ENCODE data around the gene EIF2D. TPM values are rescaled to one million over a fixed set of nuclear protein-coding genes. Genes with fewer than 3 reads are reported as not detected.
A peak's percentile ranks its signal among the peaks of the same experiment; 100 is the strongest.

EIF2D gene
- total RNA-seq, 5 donors from 2014 or later (not counting 1 experiment from before 2014, with no cell fraction given), result 48.0 to 56.7 (median 49.3) TPM

GRCh38 chr1:206573319-206573718 lies 38.9 kb downstream of the EIF2D start:
- Histone ChIP-seq H3K27ac (ENCODE audit: low read length) (peak overlapping the region; percentile 94), H3K9me3 (no peaks in the 10 kb centered on the region), H3K4me1 (ENCODE audit: control insufficient read depth in 1 of 2, extremely low read depth in 1 of 2, insufficient read depth in 2 of 2, low read length in 2 of 2) (peaks cover 75 to 98% of the 10 kb centered on the region in 2 experiments), H3K36me3 (ENCODE audit: control insufficient read depth in 2 of 2, extremely low read depth in 1 of 2, insufficient read depth in 1 of 2, low read length in 1 of 2) (peaks cover 0 to 44% of the 10 kb centered on the region in 2 donors), H3K27me3 (replicated peaks in 1 of 2; ENCODE audit: control insufficient read depth in 2 of 2, extremely low read depth in 1 of 2, insufficient read depth in 2 of 2, low read length in 1 of 2) (no peaks in the 10 kb centered on the region), H3K4me3 (ENCODE audit: control insufficient read depth in 1 of 2, extremely low read depth in 1 of 2, low read length in 1 of 2) (no peak overlapping the region)
- peaks cover 46% of the 10 kb centered on the region for H3K36me3 Mint-ChIP-seq
- CTCF ChIA-PET, result interaction anchor here in 1 of 2 donors (0.7 to 1.0 kb wide), 2 partner anchors 10 to 27 kb away, joined by 3 to 5 read pairs; no protein-coding TSS in a partner anchor
- POLR2A ChIA-PET, result no interaction called here
- H3K27ac Mint-ChIP-seq, result peak overlapping the region; percentile 97 to 99
- ATAC-seq (replicated peaks in 1 of 4), result no peak
- no peaks in the 10 kb centered on the region for H3K9me3 Mint-ChIP-seq
- peaks cover 98 to 99% (median 99%) of the 10 kb centered on the region in 3 donors for H3K4me1 Mint-ChIP-seq
- no peaks in the 10 kb centered on the region for H3K27me3 Mint-ChIP-seq
- peak overlapping the region in 2 of 3 donors; percentile 2 to 96 for H3K4me3 Mint-ChIP-seq
- WGBS (ENCODE audit: insufficient coverage), result 68% methylated on average over 4 of the region's 4 CpGs
- no peak for DNase-seq

- Mint-ChIP-seq H3K27ac (peak overlapping the region; percentile 97 to 99), H3K36me3 (peaks cover 48% of the 10 kb centered on the region), H3K27me3 (no peaks in the 10 kb centered on the region), H3K4me1 (peaks cover 98 to 99% (median 99%) of the 10 kb centered on the region in 3 donors), H3K9me3 (no peaks in the 10 kb centered on the region), H3K4me3 (peak overlapping the region in 1 of 3 donors; percentile 96)
- ChIA-PET CTCF (interaction anchor here in 1 of 2 donors (0.7 kb wide), 1 partner anchor 10 kb away, joined by 3 read pairs; no protein-coding TSS in a partner anchor), POLR2A (no interaction called here)
- 100% methylated on average over 1 of the region's 4 CpGs for WGBS (ENCODE audit: insufficient coverage)
- H3K27me3 ChIP-seq (replicated peaks in 1 of 2; ENCODE audit: control insufficient read depth in 2 of 2, extremely low read depth in 1 of 2, insufficient read depth in 2 of 2, low read length in 1 of 2), result no peaks in the 10 kb centered on the region
- ATAC-seq (replicated peaks in 1 of 4), result no peak
- no peaks in the 10 kb centered on the region for H3K9me3 ChIP-seq
- H3K4me1 ChIP-seq (ENCODE audit: control insufficient read depth in 1 of 2, extremely low read depth in 1 of 2, insufficient read depth in 2 of 2, low read length in 2 of 2), result peaks cover 76 to 98% of the 10 kb centered on the region in 2 experiments
- DNase-seq, result no peak
- H3K4me3 ChIP-seq (ENCODE audit: control insufficient read depth in 1 of 2, extremely low read depth in 1 of 2, low read length in 1 of 2), result no peak overlapping the region
- H3K36me3 ChIP-seq (ENCODE audit: control insufficient read depth in 2 of 2, extremely low read depth in 1 of 2, insufficient read depth in 1 of 2, low read length in 1 of 2), result peaks cover 0 to 49% of the 10 kb centered on the region in 2 donors
- H3K27ac ChIP-seq (ENCODE audit: low read length), result peak overlapping the region; percentile 94
These were observed 39.4 kb downstream of the EIF2D start for GRCh38 chr1:206572835-206573234.

GRCh38 chr1:206570529-206570928 lies 41.7 kb downstream of the EIF2D start:
- Histone ChIP-seq H3K36me3 (ENCODE audit: control insufficient read depth in 2 of 2, extremely low read depth in 1 of 2, insufficient read depth in 1 of 2, low read length in 1 of 2) (peaks cover 8 to 68% of the 10 kb centered on the region in 2 donors), H3K27me3 (replicated peaks in 1 of 2; ENCODE audit: control insufficient read depth in 2 of 2, extremely low read depth in 1 of 2, insufficient read depth in 2 of 2, low read length in 1 of 2) (no peaks in the 10 kb centered on the region), H3K4me1 (ENCODE audit: control insufficient read depth in 1 of 2, extremely low read depth in 1 of 2, insufficient read depth in 2 of 2, low read length in 2 of 2) (peaks cover 78 to 98% of the 10 kb centered on the region in 2 experiments), H3K27ac (ENCODE audit: low read length) (peak overlapping the region; percentile 81), H3K4me3 (ENCODE audit: control insufficient read depth in 1 of 2, extremely low read depth in 1 of 2, low read length in 1 of 2) (peak overlapping the region in 1 of 2 donors; percentile 25), H3K9me3 (no peaks in the 10 kb centered on the region)
- Mint-ChIP-seq H3K9me3 (no peaks in the 10 kb centered on the region), H3K4me1 (peaks cover 98 to 99% (median 99%) of the 10 kb centered on the region in 3 donors), H3K4me3 (peak overlapping the region in 2 of 3 donors; percentile 41 to 96), H3K27me3 (no peaks in the 10 kb centered on the region), H3K27ac (peak overlapping the region; percentile 97 to 99), H3K36me3 (peaks cover 56% of the 10 kb centered on the region)
- WGBS (ENCODE audit: insufficient coverage), result 69% methylated on average over 3 of the region's 3 CpGs
- ATAC-seq (replicated peaks in 1 of 4), result no peak
- ChIA-PET CTCF (interaction anchor here in 1 of 2 donors (2.3 kb wide), 1 partner anchor 10 kb away, joined by 9 read pairs; no protein-coding TSS in a partner anchor), POLR2A (no interaction called here)
- DNase-seq, result no peak

GRCh38 chr1:206569556-206569955 lies 42.7 kb downstream of the EIF2D start:
- no peak for ATAC-seq (replicated peaks in 1 of 4)
- peaks cover 65% of the 10 kb centered on the region for H3K36me3 Mint-ChIP-seq
- no peaks in the 10 kb centered on the region for H3K27me3 Mint-ChIP-seq
- WGBS (ENCODE audit: insufficient coverage), result 54% methylated on average over 2 of the region's 4 CpGs
- POLR2A ChIA-PET, result no interaction called here
- Histone ChIP-seq H3K4me3 (ENCODE audit: control insufficient read depth in 1 of 2, extremely low read depth in 1 of 2, low read length in 1 of 2) (no peak overlapping the region), H3K4me1 (ENCODE audit: control insufficient read depth in 1 of 2, extremely low read depth in 1 of 2, insufficient read depth in 2 of 2, low read length in 2 of 2) (peaks cover 81 to 98% of the 10 kb centered on the region in 2 experiments), H3K27ac (ENCODE audit: low read length) (peak overlapping the region; percentile 81), H3K9me3 (no peaks in the 10 kb centered on the region), H3K36me3 (ENCODE audit: control insufficient read depth in 2 of 2, extremely low read depth in 1 of 2, insufficient read depth in 1 of 2, low read length in 1 of 2) (peaks cover 15 to 77% of the 10 kb centered on the region in 2 donors), H3K27me3 (replicated peaks in 1 of 2; ENCODE audit: control insufficient read depth in 2 of 2, extremely low read depth in 1 of 2, insufficient read depth in 2 of 2, low read length in 1 of 2) (no peaks in the 10 kb centered on the region)
- H3K4me1 Mint-ChIP-seq, result peaks cover 99 to 100% (median 99%) of the 10 kb centered on the region in 3 donors
- peak overlapping the region; percentile 97 to 99 for H3K27ac Mint-ChIP-seq
- no peaks in the 10 kb centered on the region for H3K9me3 Mint-ChIP-seq
- CTCF ChIA-PET, result interaction anchor here (0.7 to 2.3 kb wide), 5 partner anchors 9 to 74 kb away, joined by 3 to 9 read pairs (median 3); no protein-coding TSS in a partner anchor
- no peak for DNase-seq
- H3K4me3 Mint-ChIP-seq, result peak overlapping the region; percentile 28 to 96 (median 49)

- Histone ChIP-seq H3K4me3 (ENCODE audit: control insufficient read depth in 1 of 2, extremely low read depth in 1 of 2, low read length in 1 of 2) (peak overlapping the region; percentile 4 to 15), H3K27me3 (replicated peaks in 1 of 2; ENCODE audit: control insufficient read depth in 2 of 2, extremely low read depth in 1 of 2, insufficient read depth in 2 of 2, low read length in 1 of 2) (no peaks in the 10 kb centered on the region), H3K4me1 (ENCODE audit: control insufficient read depth in 1 of 2, extremely low read depth in 1 of 2, insufficient read depth in 2 of 2, low read length in 2 of 2) (peaks cover 81 to 98% of the 10 kb centered on the region in 2 experiments), H3K9me3 (no peaks in the 10 kb centered on the region), H3K27ac (ENCODE audit: low read length) (peak overlapping the region; percentile 81), H3K36me3 (ENCODE audit: control insufficient read depth in 2 of 2, extremely low read depth in 1 of 2, insufficient read depth in 1 of 2, low read length in 1 of 2) (peaks cover 15 to 77% of the 10 kb centered on the region in 2 donors)
- CTCF ChIA-PET, result interaction anchor here (0.9 to 2.3 kb wide), 4 partner anchors 9 to 18 kb away, joined by 3 to 9 read pairs (median 4); no protein-coding TSS in a partner anchor
- H3K36me3 Mint-ChIP-seq, result peaks cover 67% of the 10 kb centered on the region
- peak overlapping the region; percentile 97 to 99 for H3K27ac Mint-ChIP-seq
- POLR2A ChIA-PET, result interaction anchor here in 1 of 2 donors (0.5 kb wide), 1 partner anchor 340 kb away, joined by 3 read pairs; no protein-coding TSS in a partner anchor
- ATAC-seq (replicated peaks in 1 of 4) (peak in 3 of 4 experiments; percentile 12 to 61 (median 23)), DNase-seq (peak in 2 of 35 experiments; percentile 42)
- H3K4me1 Mint-ChIP-seq, result peaks cover 99 to 100% (median 99%) of the 10 kb centered on the region in 3 donors
- no peaks in the 10 kb centered on the region for H3K9me3 Mint-ChIP-seq
- peak overlapping the region; percentile 66 to 96 (median 68) for H3K4me3 Mint-ChIP-seq
- 75% methylated on average over 1 of the region's 8 CpGs for WGBS (ENCODE audit: insufficient coverage)
- H3K27me3 Mint-ChIP-seq, result no peaks in the 10 kb centered on the region
These were observed 43.4 kb downstream of the EIF2D start for GRCh38 chr1:206568779-206569352.

GRCh38 chr1:206568256-206568655 lies 44.0 kb downstream of the EIF2D start:
- H3K9me3 Mint-ChIP-seq, result no peaks in the 10 kb centered on the region
- Histone ChIP-seq H3K36me3 (ENCODE audit: control insufficient read depth in 2 of 2, extremely low read depth in 1 of 2, insufficient read depth in 1 of 2, low read length in 1 of 2) (peaks cover 15 to 75% of the 10 kb centered on the region in 2 donors), H3K4me1 (ENCODE audit: control insufficient read depth in 1 of 2, extremely low read depth in 1 of 2, insufficient read depth in 2 of 2, low read length in 2 of 2) (peaks cover 84 to 98% of the 10 kb centered on the region in 2 experiments), H3K27me3 (replicated peaks in 1 of 2; ENCODE audit: control insufficient read depth in 2 of 2, extremely low read depth in 1 of 2, insufficient read depth in 2 of 2, low read length in 1 of 2) (no peaks in the 10 kb centered on the region), H3K4me3 (ENCODE audit: control insufficient read depth in 1 of 2, extremely low read depth in 1 of 2, low read length in 1 of 2) (peak overlapping the region; percentile 4 to 15), H3K27ac (ENCODE audit: low read length) (peak overlapping the region; percentile 81), H3K9me3 (no peaks in the 10 kb centered on the region)
- peak in 3 of 4 experiments; percentile 42 to 53 (median 51) for ATAC-seq (replicated peaks in 1 of 4)
- peak overlapping the region; percentile 66 to 96 (median 68) for H3K4me3 Mint-ChIP-seq
- H3K4me1 Mint-ChIP-seq, result peaks cover 99 to 100% (median 99%) of the 10 kb centered on the region in 3 donors
- no peak for DNase-seq
- no peaks in the 10 kb centered on the region for H3K27me3 Mint-ChIP-seq
- H3K36me3 Mint-ChIP-seq, result peaks cover 65% of the 10 kb centered on the region
- ChIA-PET CTCF (interaction anchor here in 1 of 2 donors (1.0 to 2.3 kb wide), 6 partner anchors 12 to 23 kb away, joined by 3 to 9 read pairs (median 5); no protein-coding TSS in a partner anchor), POLR2A (interaction anchor here in 1 of 2 donors (0.5 kb wide), 1 partner anchor 341 kb away, joined by 3 read pairs; no protein-coding TSS in a partner anchor)
- H3K27ac Mint-ChIP-seq, result peak overlapping the region; percentile 97 to 99
- WGBS (ENCODE audit: insufficient coverage), result 0% methylated on average over 1 of the region's 10 CpGs

Data from T-cell (primary cell).